ENCODE data around the gene TMEM164.

The TMEM164 gene

DNA sequence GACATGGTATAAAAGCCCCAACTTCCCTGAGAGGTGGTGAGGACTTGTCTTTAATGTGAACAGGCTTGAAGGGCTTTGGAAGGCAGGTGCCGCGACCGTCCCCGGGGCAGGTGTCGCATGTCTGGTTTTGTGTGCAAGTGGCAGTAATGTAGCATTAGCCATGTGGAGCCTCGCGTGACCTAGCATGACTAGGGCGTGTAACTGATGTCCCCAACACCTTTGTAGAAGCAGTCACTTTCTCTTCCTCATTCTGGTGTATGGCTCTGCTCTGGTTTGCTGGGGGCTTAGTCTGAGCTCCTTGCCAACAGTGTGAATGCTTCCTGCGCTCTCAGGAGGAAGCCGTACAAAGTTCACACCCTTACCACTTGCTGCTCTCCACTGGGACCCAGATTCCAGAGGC lies 169.3 kb downstream of the TMEM164 start:
- DNase-seq: peak in 1 of 2 donors; percentile 11

DNA sequence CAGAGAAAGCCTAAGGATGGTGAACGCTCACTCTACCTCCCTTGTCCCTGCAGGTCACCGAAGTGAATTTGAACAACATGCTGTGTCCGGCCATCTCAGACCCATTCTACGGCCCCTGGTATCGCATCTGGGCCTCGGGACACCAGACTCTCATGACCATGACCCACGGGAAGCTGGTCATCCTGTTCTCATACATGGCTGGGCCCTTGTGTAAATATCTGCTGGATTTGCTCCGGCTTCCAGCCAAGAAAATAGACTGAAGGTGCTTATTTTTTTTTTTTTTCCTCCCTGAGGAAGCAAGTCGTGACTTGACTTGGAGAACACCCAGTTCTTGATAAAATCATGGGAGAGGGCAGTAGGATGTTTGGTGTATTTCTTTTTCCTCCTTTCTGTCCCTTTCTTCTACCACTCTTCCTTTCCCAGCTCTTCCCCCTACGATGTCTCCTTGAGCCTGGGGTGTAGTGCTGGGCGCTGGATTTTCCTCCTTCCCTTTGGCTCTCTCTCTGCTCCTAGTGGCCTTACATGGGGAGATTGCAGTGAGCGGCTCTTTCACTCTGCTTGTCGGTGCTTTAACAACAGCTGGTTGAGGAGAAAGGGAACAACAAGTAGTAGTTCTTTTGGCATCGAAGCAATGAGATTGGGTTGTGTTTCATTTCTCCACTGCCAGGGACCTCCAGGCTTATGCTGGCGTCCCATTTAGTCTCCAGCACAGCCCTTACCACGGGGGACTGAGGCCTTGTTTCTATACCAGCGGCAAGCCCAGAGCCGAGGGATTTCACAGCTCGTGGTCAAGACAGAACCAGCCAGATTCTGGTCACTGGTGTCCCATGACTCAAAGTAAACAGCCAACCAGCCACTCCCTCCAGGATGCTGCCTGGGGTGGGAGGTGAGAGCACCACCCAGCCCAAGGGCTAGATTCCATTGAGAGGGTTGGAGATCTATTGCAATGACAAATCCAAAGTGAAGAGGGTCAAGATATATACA lies 170.6 kb downstream of the TMEM164 start:
- peak in 1 of 2 donors; percentile 5 for DNase-seq

DNA sequence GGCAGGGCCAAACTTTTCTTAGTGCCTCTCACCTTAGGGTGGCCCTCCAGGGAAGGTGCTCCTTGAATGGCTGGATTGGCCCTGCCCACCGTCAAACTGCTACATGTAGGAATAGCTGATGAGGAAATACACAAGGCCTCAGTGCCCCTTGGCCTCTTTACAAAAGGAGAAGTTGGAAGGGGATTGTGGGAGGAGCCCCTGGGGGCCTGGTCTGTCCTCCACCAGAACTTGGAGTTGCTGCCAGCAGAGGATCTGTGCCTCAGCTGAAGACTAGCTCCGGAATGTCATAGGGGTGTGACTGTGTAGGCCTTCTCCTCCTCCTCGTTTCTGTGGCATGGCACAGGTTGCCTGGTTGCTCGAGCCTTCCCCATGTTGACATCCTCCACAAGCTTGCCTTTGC lies 172.2 kb downstream of the TMEM164 start:
- DNase-seq: peak; percentile 74 to 82

DNA sequence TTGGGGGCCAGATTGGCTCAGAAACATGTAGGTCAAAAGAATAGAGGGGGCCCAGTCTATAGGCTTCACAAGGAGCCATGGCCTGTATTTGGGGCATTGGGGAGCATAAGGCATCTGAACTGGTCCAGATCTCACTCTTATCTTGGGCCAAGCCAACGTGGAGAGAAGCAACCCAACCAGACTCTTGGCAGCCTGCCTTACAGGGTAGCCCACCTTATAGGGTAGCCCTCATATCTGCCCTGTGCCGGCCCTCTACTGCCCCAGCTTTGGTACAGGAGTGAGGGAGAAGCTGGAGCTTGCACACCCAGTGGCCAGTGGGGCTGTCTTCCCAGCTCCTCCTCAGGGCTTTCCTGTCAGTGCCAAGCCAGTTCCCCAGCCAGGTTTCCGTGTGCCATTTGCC lies 172.8 kb downstream of the TMEM164 start:
- no peak for DNase-seq

DNA sequence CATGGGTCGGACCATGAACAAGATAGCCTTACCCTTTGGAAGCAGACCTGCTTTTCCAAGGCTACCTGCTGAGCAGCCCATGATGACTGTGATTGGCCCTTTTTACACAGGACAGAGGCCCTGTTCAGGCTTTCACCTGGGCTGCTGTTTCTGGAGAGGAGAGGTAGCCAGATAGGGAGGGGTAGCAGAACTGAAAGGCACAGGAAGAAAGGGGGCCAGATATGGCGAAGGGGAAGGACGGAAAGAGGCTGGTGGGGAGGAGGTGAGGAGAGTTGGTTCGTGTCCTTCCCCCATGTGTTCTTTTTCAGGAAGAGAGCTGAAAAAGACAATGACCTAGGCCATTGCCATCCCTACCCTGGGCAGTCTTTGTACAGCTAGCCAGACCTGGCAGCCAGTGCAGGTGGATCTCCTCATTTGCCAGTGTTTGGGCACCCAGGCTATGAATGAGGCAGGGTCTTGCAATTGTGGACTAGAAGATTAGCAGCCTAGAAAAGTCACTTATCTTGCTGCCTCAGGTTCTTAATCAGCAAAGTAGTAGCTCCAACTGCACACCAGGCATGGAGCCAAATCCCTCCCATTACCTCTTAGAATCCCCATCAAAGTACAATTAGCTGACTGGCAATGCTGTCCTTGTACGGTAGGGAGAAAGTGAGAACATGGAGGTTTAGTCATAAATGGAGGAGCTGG lies 175.4 kb downstream of the TMEM164 start:
- DNase-seq: no peak

DNA sequence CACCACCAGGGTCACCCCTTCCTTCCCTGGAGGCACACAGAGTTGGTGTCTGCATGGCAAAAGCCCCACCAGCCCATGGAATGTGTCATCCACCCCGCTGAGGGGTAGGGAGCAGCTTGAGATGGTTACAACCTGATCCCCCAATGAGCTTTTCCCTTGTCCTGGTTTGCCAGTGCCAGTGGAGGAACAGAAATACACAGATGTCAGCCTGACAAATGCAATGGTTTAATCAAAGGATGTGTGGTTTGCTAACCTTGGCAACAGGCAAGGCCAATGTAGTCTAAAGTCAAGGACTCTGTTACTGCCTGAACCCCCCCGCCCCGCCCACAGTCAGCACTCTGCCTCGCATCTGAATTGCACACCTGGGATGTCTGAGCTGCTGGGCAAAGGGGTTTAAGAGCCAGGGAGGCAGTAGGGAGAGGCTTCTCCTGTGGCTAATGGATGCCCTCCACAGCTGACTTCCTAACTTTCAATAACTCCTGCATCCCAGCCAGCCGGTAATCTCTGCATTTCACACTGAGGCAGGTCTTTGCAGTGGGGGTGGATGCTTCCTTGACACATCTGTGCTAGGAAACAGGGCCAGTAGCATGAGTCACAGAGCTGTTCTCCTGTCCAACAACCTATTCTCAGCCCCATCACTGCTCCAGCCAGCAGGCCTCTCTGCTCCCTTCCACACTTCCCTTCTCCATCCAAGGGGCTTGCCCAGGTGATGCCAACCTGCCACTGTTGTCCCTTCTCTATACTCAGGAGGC lies 177.4 kb downstream of the TMEM164 start:
- DNase-seq: no peak

DNA sequence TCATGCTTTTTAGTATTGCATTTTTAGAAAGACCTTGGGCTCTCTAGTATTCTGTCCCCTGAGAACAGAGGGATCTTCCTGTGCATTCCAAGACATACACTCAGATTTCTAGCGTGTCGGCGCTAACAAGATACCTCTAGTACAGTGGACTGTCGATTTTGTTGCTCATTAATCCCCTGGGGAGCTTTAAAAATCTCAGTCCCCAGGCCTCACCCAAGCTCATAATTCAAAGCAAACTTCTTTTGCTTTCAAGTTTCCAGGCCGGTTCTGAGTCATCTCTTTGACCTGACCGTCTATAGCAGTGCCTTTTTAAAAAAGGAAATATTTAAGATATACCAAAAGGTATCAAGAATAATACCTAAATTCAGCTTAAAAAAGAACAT lies 178.0 kb downstream of the TMEM164 start:
- DNase-seq: no peak

DNA sequence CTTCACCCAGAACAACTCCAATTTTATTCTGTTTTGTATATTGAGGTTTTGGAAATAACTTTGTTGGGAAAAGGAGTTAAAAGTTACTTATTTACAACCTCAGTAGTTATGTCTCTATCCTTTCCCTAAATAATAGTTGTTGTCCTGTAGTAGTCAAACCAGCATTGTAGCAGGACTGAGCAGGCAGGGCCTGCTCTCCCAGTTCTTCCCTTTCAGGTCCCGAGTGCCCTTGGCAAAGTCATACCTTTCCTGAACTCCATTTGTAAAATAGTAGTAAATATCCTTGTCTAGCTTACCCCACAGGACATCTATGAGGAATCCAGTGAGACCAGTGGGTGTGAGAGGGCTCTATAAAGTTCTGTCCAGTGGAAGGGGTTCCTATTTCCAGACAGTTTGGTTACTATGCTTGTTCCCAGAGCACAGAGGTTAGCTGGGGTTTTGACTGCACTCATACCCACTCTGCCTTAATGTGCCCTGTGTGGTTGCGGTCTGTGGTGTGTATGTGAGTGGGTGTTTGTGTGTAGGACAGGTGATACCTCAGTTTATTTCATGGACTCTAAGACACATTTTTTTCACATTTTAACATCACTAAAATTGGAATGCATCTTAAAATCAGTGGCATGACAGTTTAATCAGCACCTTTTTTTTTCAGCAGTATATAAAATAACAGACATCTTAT lies 178.7 kb downstream of the TMEM164 start:
- no peak for DNase-seq

DNA sequence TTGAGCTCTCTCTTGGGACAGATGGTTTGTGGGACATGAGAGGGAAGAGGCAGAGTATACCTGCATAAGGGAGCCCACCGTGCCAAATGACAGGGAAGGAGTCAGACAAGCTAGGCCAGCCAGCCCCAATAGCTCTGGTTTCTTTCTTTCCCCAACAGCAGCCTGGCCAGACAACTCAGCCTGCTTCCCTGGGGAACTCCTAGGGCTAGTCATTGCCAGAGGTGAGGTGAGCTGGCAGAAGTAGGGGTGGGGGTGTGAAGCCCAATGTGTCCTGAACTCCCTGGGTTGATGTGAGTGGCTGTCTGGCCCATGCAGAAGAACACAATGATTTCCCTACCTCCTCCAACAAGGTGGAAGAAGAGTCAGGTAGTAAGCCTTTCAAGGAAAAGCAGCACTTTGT lies 179.4 kb downstream of the TMEM164 start:
- DNase-seq: no peak

DNA sequence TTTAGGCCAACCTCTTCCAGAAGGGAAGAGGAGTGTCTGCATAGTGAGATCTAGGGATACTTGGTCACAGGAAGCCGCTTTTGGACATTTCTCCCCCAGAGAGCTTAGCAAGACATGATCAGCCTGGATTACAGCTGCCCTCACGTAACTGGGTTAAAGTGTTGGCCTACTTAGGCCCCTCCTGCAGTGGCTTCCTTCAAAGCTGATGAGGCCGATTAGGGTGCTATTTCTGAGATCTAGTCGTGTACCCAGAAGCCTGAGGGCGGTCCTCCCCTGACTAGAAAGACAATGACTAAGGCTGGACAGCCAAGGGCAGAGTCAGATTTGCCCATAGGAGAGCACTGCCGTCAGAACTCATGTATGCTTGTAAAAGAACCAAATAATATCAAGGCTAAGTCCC lies 180.0 kb downstream of the TMEM164 start:
- no peak for DNase-seq

DNA sequence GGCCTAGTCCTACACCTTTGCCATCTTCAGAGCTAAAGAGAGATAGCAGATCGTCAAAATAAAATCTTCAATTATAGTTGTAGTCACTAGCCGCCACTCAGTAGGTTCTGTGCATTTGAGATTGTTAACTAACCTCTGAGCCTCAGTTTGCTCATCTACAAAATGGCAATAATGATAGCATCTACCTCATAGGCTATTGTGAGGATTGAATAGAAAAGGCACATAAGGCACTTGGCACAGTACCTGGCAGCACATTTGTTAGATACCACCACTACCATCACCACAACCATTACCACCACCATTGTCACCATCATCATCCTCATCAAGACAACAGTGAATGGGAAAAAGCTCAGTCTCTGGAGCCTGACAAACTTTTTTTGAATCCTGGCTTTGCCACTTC lies 180.4 kb downstream of the TMEM164 start:
- no peak for DNase-seq

DNA sequence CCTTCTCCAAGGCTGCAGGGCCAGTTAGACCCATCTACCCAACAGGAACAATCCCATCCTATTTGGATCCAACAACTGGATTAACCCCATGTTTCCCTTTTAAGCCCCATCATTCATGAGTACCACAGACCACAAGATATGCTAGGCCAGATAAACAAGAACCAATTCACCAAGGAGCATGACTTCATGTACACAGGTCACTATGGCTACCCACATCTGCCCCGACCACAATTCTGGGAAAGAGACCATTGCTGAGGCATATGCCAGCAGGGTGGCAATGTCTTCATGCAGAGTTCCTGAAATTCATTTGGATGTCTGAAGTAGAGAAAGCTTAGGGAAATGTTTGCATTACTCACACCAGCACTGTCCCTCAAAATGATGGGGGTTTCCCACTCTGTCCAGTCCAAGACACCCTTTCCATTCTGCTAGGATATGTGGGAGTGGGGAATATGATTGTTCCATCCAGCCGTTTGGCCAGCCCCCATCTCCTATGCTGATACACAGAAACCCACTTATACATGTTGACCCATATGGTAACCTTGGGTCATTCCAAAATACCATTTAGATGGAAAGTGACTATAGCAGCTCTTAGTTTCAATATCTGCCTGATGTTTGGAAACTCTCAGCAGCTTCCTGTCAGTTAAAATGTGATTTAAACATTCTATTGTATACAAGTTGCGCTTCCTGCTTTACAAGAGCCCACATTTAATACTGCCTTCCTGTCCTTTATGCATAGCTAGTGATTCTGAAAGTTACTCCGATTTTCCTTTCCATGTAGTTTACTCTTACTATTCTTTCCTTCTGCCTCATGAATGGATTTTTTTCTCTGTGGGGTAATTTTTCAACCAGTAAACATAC lies 186.0 kb downstream of the TMEM164 start:
- DNase-seq: peak; percentile 2 to 23

DNA sequence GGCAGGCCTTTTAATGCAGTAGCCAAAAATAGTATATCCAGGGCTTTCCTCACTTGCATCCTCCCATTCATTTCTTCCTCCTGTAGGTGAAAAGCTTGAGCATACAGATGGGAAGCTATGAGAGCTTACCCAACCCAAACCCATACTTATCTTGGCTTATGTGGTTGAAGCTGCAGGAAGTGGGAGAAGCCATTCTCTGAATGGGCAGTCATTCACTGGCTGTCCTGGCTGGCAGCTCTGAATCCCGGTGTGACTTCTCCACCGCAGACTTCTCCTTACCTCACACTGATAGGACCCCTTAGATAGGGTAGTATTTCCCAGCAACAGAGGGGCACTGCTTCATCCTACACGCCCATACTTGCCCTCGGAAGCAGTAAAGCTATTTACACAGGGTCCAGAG lies 189.6 kb downstream of the TMEM164 start:
- DNase-seq: no peak

DNA sequence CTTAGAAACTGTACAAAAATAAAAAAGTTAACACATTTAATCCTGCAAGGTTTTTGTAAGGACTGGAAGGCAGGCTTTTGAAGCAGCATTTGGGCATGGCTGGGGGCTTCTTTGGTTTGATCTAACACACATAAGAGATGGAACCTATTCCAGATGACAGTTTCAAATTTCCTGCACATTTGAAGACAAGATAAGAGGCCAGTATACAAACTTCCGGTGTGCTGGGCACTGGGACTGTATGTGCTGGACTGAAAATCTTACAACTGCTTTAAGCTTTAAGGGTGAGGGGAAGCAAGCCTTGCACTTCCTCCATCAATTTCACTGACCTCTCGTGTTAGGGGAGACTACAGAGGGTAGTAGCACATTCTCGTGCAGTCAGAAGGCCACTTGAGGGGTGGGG lies 192.1 kb downstream of the TMEM164 start:
- DNase-seq: no peak

DNA sequence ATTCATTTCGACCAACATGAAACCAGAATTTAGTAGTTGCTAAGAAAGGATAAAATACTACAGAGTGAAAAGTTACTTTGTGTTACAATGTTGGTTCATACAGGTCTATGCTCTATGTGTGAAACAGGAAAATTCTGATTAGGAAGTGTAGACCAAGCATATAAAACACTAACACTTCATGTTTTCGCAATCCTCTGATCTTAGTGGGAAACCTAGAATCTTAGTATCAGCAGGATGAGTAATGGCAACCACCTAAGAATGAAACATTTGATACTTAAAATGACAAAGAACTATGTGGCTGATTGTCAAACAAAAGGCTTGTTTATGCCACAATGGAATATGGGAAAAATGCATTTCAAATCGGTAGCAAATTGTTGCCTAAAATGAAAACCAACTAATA lies 198.9 kb downstream of the TMEM164 start:
- DNase-seq: no peak

DNA sequence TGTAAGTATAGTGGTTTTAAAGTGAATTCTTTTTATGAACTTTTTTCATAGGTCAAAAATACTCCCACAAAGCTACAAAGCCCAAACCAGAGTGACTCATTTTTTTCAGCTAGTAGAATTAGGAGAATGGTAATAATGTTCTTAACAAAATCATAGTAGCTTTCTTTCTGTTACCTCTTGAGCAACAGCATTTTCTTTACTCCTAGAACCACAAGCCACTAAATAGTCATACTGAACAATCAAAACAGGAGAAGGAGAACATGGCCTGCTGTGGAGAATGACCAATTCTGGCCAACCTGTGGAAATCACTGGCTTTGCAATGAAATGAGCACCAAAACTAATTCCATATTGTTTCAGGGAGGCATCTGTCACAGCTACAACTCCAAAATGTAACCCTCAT lies 202.1 kb downstream of the TMEM164 start:
- DNase-seq: no peak

DNA sequence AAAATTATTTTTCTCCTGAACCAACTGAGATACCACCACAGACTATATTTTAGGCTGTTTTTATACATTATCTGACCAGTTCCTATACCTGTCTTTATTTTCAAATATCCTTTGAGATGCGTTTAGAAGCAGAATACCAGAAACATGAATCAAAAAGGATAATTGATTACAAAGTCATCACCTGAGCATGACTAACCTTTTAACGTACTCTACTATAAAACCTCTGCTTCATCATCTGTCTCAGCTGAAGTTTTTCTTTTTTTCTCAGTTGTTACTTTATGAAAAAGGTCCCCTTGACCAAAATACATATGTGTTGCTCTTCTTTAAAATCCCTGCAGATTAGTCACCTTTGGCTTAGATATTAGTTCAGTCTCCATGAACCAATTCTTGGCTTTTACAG lies 205.2 kb downstream of the TMEM164 start:
- no peak for DNase-seq

DNA sequence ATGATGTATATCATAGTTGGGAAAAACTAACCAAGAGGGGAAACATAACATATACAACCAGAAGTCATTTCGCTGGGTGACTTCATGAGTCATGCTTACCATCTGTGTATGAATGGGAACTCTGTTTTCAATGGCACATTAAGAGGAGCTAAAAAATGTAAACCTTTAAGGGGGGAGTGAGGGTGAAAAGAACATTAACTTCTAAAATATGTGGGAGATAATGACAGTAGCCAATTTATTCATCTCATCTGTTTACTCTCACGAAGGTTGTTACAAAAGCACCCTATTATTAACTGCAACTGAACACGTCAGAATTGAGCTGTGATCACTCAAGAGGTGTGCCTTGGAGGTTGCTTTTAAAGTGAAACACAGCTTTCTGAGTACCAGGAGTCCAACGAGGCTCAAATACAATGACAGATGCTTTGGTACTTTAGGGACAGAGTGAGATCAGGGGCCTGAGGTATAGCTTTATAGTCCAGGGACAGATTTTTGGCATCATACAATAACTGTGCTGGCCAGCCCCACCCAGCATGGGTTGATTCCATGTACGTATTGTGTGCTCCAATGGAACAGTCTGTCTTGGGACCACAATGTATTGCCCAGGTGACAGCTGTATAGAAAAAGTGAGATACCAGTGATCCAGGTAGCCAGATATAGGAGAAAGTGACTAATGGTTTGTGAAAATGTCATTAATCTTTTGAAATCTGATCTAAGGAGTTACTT lies 207.7 kb downstream of the TMEM164 start:
- DNase-seq: no peak

DNA sequence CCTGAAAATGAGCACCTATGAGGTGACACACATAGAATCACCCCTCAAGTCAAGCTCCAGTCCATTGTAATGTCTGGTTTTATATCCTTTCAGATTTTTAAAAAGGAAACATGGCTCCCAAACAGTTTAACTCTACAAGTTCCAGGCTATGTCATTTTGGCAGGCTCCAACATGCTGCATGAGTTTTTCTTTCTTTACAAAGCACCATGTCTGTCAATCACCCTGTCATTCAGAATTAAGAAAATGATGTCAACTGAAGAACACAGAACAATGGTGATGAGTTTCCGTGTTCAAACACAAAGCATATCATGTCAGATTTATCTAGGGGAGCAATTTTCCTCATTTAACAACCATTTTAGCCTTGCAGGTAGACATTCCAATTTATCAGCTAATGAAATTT lies 208.4 kb downstream of the TMEM164 start:
- no peak for DNase-seq

DNA sequence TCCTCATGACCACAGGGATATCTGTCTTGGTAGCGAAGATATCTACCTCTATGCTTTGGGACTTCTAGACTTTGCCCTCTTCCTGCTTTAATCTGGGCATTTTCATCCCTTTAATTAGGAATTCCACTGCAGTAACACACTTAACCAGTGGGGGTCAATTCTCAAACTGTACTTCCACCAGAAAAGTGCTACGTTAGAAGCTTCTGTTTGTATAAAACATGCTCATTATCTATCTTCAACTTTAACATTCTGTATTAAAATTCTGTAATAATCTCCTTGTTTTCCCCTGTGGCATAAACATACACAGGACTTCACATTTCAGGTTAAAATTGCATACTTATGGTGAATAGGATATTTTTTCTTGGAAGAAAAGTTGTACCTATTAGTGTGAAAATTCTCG lies 209.4 kb downstream of the TMEM164 start:
- no peak for DNase-seq

DNA sequence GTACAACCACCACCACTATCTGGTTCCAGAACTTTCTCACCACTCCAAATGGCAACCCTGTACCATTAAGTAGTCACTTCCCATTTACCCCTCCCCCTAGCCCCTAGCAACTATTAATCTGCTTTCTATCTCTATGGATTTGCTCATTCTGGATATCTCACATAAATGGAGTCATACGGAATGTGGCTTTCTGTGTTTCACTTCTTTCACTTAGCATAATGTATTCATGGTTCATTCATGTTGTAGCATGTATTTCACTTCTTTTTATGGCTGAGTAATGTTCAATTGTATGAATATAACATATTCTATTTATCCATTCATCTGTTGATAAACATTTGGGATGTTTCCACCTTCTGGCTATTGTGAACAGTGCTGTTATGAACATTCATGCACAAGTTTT lies 210.3 kb downstream of the TMEM164 start:
- DNase-seq: no peak

Measured in inflammatory macrophage (primary cell).